ENCODE data around the gene FLVCR2.
A peak's percentile ranks its signal among the peaks of the same experiment; 100 is the strongest.
"Not testable (repeated sequence)": the region's sequence is repeated elsewhere in the genome, so short reads cannot be mapped to it uniquely, and the experiment has no call there.

The FLVCR2 gene

GRCh38 chr14:75662966-75663365, 84.5 kb downstream of the FLVCR2 start:
- no peak for DNase-seq (ENCODE audit: low read depth)

DNA sequence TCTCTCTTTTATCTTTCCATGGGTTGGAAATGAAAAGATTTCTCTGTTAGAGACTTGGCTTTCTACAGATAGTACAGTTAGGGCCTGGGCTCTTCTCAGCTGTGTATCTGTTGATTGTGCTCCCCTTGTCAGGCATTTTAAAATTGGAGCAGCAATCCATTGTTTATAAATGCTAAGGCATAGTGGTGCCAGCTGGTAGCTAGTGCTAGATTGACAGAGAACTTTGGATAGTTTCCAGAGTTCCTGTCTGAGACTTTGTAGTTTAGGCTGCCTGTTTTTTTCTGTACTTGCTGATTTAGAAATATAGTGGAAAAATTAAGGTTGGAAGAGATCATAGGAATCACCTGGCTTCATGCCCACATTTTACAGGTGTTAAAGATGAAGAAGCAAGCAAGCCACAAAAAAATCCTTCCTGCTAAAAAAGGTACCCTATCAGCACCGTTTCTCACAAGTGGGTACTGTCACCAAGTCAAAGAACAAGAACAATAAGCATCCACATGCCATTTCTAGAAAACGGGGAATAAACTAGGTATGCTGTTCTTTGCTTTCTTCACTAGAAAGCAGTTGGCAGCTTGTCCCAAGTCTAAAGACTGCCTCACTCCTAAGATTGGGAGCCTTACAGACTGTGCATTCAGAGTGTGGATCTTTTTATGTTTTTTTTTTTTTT, 88.8 kb downstream of the FLVCR2 start:
- DNase-seq (ENCODE audit: low read depth) = no peak

DNA sequence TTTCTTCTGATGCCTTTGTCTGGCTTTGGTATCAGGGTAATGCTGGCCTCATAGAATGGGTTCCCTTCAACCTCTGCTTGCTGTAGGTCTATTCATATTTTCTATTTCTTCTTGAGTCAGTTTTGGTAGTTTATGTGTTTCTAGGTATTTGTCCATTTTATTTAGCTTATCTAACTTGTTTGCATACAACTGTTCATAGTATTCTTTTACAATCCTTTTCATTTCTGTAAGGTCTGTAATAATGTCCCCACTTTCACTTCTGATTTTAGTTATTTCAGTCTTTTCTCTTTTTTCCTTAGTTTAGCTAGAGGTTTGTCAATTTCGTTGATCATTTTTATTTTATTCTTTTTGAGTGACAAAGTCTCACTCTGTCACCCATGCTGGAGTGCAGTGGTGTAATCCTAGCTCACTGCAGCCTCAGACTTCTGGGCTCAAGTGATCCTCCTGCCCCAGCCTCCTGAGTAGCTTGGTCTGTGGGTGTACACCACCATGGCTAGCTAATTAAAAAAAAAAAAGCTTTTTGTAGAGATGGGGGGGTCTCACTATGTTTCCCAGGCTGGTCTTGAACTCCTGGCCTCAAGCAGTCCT, 94.3 kb downstream of the FLVCR2 start:
- DNase-seq (ENCODE audit: low read depth) = no peak

DNA sequence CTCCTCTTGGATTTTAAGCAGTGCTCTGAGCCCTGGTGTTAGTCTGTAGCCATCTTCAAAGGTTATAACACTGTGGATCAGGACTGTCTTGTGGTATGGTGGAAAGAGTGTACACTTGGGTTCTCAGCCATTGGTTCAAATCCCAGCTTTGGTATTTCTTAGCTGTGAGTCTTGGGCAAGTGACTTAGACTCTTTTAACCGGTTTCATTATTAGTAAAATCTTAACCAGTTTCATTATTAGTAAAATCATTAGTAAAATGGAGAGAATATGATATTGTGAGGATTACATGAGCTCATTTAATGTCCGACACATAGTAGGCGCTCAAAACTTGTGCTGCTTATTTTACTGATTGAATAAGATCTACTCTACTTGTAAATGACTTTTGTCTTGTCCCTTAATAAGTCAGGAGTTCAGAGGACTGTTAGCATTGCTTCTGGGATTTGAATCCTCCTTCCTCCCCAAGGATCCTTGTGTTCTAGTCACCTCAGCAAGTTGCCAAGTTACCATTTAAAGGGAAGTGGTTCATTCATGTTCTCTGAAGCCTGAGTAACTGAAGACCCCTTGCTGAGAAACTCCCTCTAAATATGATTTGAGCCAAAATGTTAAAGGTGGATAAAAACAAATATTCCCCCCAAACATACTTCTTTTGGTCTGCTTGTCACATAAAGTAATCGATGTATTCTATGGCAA, 95.1 kb downstream of the FLVCR2 start:
- no peak for DNase-seq (ENCODE audit: low read depth)

DNA sequence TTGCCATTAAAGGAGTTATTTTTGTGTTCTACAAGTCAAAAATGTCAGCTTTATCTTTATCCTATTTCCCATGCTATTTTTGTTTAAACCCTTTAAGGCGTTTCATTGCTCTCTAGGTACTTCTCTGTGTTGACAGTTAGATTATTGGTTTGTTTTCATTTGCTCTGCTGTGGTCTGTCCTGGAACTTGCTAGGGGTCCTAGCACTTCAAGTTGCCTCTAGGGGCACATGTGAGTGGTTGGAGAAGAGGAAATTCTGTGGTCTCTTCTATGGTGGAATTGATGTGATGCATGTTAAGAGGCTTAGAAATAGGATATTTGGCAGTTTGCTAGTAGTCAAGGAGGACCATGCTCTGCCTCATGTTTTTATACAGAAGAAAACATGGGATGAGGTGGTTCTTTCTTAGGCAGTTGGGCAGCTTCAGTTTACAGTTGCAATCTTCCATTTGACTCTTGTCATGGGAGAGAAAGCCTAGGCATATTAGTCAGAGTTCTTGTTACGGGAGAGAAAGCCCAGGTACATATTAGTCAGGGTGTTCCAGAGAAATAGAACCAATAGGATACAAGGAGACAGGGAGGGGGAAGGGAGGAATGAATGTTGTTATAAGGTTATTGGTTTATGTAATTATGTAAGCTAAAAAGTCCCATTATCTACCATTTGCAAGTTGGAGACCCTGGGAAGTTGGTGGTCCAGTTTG, 97.0 kb downstream of the FLVCR2 start:
- DNase-seq (ENCODE audit: low read depth) = no peak

GRCh38 chr14:75685910-75686309, 107.5 kb downstream of the FLVCR2 start:
- no peak for DNase-seq (ENCODE audit: low read depth)

DNA sequence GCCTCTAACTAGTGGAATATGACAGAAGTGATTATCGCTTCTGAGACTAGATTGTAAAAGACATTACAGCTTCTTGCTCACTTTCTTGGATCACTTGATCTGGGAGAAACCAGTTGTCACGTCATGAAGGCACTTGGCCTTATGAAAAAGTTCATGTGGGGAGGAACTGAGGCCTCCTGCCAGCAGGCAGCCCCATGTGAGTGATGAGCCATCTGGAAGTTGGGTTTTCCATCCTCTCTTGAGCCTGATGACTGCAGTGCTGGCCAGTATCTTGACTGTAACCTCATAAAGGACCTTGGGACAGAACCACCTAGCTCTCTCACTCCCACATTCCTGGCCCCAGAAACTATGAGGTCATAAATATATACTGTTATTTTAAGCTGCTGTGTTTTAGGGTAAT, 110.6 kb downstream of the FLVCR2 start:
- DNase-seq (ENCODE audit: low read depth) = peak; percentile 84

GRCh38 chr14:75690010-75690409, 111.6 kb downstream of the FLVCR2 start:
- DNase-seq (ENCODE audit: low read depth) = no peak

DNA sequence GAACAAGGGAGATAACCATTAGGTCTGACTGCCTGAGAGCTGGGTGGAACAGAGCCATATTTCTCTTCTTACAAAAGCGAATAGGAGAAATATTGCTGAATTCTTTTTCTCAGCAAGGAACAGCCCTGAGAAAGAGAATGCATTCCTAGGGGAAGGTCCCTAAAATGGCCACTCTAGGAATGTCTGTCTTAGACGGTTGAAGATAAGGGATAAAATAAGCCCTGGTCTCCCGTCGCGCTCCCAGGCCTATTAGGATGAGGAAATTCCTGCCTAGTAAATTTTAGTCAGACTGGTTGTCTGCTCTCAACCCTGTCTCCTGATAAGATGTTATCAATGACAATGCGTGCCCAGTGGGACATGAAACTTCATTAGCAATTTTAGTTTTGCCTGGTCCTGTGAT, 116.6 kb downstream of the FLVCR2 start:
- DNase-seq (ENCODE audit: low read depth) = not testable (repeated sequence)

DNA sequence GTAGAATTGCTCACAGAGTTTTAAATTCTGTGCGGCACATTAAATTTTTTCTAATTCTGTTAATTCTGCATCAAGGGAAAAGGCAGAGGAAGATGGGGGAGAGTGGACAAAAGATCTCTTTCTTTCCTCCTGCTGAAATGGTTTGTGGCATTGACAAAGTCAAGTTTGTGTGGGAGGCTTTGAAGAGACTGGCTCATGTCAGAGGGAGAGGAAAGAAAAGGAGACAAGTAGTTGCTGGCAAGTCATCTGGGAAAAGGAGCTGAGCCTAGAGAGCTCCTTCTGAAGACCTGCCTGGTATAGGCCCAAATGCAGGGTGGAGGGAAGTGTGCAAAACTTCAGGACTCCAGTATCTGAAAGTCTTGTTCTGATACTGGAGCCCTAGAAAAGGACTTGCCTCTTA, 119.0 kb downstream of the FLVCR2 start:
- no peak for DNase-seq (ENCODE audit: low read depth)
